ENCODE data around the gene KCNG3. TPM values are rescaled to one million over a fixed set of nuclear protein-coding genes. Genes with fewer than 3 reads are reported as not detected.

Gene KCNG3
- total and polyA plus RNA-seq, 2 experiments from 2014 or later = 0.27 TPM; not detected in 1

- no peaks in the 10 kb centered on the region for H3K9me3 ChIP-seq (ENCODE audit: low read depth)
- no peak for DNase-seq (ENCODE audit: low read depth in 1 of 2, low spot score in 1 of 2)
- no peaks in the 10 kb centered on the region for H3K27me3 ChIP-seq
- no peak for TF ChIP-seq CTCF (IDR thresholded peaks at IDR 0.05; ENCODE audit: low read depth, low read length)
- no peaks in the 10 kb centered on the region for H3K4me1 ChIP-seq (ENCODE audit: low read depth)
- no peak overlapping the region for H3K4me3 ChIP-seq
- H3K36me3 ChIP-seq = no peaks in the 10 kb centered on the region
- no peak overlapping the region for H3K27ac ChIP-seq
Observed at GRCh38 chr2:42442774-42443173, 51.0 kb downstream of the KCNG3 start.

GRCh38 chr2:42438685-42439084, 55.1 kb downstream of the KCNG3 start:
- H3K27me3 ChIP-seq = no peaks in the 10 kb centered on the region
- no peaks in the 10 kb centered on the region for H3K9me3 ChIP-seq (ENCODE audit: low read depth)
- TF ChIP-seq CTCF (IDR thresholded peaks at IDR 0.05; ENCODE audit: low read depth, low read length) = no peak
- H3K36me3 ChIP-seq = no peaks in the 10 kb centered on the region
- DNase-seq (ENCODE audit: low read depth in 1 of 2, low spot score in 1 of 2) = no peak
- no peak overlapping the region for H3K4me3 ChIP-seq
- no peaks in the 10 kb centered on the region for H3K4me1 ChIP-seq (ENCODE audit: low read depth)
- H3K27ac ChIP-seq = no peak overlapping the region

- H3K27ac ChIP-seq = no peak overlapping the region
- H3K4me3 ChIP-seq = no peak overlapping the region
- no peak for DNase-seq (ENCODE audit: low read depth in 1 of 2, low spot score in 1 of 2)
- no peak for TF ChIP-seq CTCF (IDR thresholded peaks at IDR 0.05; ENCODE audit: low read depth, low read length)
- H3K36me3 ChIP-seq = no peaks in the 10 kb centered on the region
- H3K27me3 ChIP-seq = no peaks in the 10 kb centered on the region
- H3K9me3 ChIP-seq (ENCODE audit: low read depth) = no peaks in the 10 kb centered on the region
- no peaks in the 10 kb centered on the region for H3K4me1 ChIP-seq (ENCODE audit: low read depth)
Observed at GRCh38 chr2:42436370-42436769, 57.4 kb downstream of the KCNG3 start.

GRCh38 chr2:42435628-42436027, 58.2 kb downstream of the KCNG3 start:
- no peak overlapping the region for H3K27ac ChIP-seq
- H3K4me1 ChIP-seq (ENCODE audit: low read depth) = no peaks in the 10 kb centered on the region
- no peak for DNase-seq (ENCODE audit: low read depth in 1 of 2, low spot score in 1 of 2)
- no peaks in the 10 kb centered on the region for H3K36me3 ChIP-seq
- no peak overlapping the region for H3K4me3 ChIP-seq
- no peak for TF ChIP-seq CTCF (IDR thresholded peaks at IDR 0.05; ENCODE audit: low read depth, low read length)
- H3K27me3 ChIP-seq = no peaks in the 10 kb centered on the region
- H3K9me3 ChIP-seq (ENCODE audit: low read depth) = no peaks in the 10 kb centered on the region

GRCh38 chr2:42430188-42430587, 63.6 kb downstream of the KCNG3 start:
- H3K27ac ChIP-seq = no peak overlapping the region
- no peak overlapping the region for H3K4me3 ChIP-seq
- no peaks in the 10 kb centered on the region for H3K36me3 ChIP-seq
- no peaks in the 10 kb centered on the region for H3K27me3 ChIP-seq
- H3K9me3 ChIP-seq (ENCODE audit: low read depth) = no peaks in the 10 kb centered on the region
- no peaks in the 10 kb centered on the region for H3K4me1 ChIP-seq (ENCODE audit: low read depth)
- TF ChIP-seq CTCF (IDR thresholded peaks at IDR 0.05; ENCODE audit: low read depth, low read length) = no peak
- no peak for DNase-seq (ENCODE audit: low read depth in 1 of 2, low spot score in 1 of 2)

GRCh38 chr2:42429352-42429751, 64.4 kb downstream of the KCNG3 start:
- no peaks in the 10 kb centered on the region for H3K27me3 ChIP-seq
- H3K36me3 ChIP-seq = no peaks in the 10 kb centered on the region
- no peak overlapping the region for H3K4me3 ChIP-seq
- H3K9me3 ChIP-seq (ENCODE audit: low read depth) = no peaks in the 10 kb centered on the region
- DNase-seq (ENCODE audit: low read depth in 1 of 2, low spot score in 1 of 2) = no peak
- H3K27ac ChIP-seq = no peak overlapping the region
- H3K4me1 ChIP-seq (ENCODE audit: low read depth) = no peaks in the 10 kb centered on the region
- no peak for TF ChIP-seq CTCF (IDR thresholded peaks at IDR 0.05; ENCODE audit: low read depth, low read length)
